Activated CD4-positive, alpha-beta T cell treated with anti-CD3 and anti-CD28 coated beads, Interleukin-2, Interleukin-6, amounts not matched to agents 100 ng/mL and 50 ng/mL, durations not matched to agents 16 hours and 8 hours (primary cell): Measurements from ENCODE around the gene MMAB.

Experiments
- DNase-seq: peaks from one replicate; pipeline ENCODE4 v3.0.0-alpha.2; 2020

MMAB gene

DNA sequence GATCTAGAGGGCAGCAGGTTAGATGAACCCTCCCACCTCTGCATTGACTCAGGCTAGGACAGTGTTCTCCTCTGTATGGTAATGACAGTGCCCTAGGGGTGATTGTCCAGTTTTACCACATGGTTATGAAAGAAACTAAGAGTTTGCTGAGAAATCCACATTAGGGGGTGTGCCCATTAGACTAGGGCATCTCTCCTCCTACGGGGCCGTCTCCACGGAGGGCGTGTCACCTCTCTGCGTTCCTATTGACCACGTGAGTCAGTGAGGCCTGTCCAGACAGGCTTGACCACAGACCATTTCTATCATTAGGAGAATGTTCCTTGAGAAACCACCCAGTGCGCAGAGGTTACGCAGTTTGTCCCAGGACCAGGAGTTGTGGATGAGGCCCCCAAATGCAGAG, 8.6 kb upstream of the MMAB start:
- DNase-seq = no peak

GRCh38 chr12:109581334-109581691, 8.0 kb upstream of the MMAB start:
- no peak for DNase-seq

GRCh38 chr12:109580684-109581333, 7.5 kb upstream of the MMAB start:
- no peak for DNase-seq

- DNase-seq = no peak
Measured at GRCh38 chr12:109580272-109580671, 7.0 kb upstream of the MMAB start.

GRCh38 chr12:109579639-109580038, 6.3 kb upstream of the MMAB start:
- DNase-seq = no peak

- DNase-seq = no peak
Measured at GRCh38 chr12:109578330-109578927, 5.1 kb upstream of the MMAB start.

DNA sequence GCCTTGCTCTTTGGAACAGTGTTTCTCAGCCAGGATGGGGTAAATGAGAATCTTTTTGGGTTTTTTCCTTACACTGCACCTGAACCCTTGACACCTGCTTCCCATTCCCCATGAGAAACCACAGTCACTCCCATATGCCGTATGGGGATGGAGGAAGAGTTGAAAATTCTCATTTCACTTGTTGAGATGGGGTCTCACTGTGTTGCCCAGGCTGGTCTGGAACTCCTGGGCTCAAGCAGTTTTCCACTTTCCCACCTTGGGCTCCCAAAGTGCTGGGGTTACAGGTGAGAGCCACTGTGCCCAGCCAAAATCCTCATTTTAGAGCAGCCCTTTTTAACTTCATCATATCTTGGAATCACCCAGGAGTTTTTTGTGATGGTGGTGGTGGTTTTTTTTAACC, 4.0 kb upstream of the MMAB start:
- DNase-seq = no peak

DNA sequence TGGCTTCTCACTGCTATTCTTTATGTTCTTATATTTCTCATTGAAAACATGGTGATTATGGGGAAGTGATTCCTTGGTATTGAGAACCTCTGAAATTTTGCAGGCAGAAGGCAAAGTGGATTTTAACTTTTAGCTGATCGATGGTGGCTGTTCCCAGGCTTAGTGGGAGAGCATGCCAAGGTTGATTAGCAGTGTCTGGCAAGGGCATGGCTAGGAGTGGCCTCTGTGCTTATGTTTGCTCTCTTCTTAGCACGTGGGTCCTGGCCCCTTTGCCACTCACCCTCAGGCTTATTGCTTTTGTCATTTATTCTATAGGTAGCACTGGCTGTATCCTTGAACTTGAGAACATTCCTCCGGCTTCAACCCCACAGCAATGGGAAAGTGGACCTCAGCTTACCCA, 2.4 kb upstream of the MMAB start:
- DNase-seq = no peak

- no peak for DNase-seq
Measured at GRCh38 chr12:109573914-109574244, 575 bp upstream of the MMAB start.

- no peak for DNase-seq
Measured at GRCh38 chr12:109572506-109572845, 828 bp downstream of the MMAB start.

- DNase-seq = no peak
Measured at GRCh38 chr12:109571773-109572505, 1.4 kb downstream of the MMAB start.

DNA sequence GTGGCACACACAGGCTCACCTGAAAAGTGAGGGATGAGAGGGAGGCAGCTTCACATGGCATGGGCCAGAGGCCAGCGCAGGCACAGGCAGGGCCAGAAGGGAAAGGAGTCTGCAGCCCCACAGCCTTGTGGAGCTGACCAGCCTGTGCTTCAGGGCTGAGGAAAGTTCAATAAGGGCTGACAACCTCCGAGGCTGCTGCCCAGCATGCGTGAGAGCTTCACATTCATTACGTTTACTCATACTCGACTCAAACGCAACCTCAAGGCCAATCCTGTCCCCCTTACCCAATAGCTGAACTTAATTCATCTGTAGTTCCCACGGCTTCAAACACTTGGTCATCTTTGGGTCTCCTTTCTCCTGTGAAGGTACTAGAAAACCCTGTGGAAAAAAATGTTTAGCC, 4.8 kb downstream of the MMAB start:
- no peak for DNase-seq

DNA sequence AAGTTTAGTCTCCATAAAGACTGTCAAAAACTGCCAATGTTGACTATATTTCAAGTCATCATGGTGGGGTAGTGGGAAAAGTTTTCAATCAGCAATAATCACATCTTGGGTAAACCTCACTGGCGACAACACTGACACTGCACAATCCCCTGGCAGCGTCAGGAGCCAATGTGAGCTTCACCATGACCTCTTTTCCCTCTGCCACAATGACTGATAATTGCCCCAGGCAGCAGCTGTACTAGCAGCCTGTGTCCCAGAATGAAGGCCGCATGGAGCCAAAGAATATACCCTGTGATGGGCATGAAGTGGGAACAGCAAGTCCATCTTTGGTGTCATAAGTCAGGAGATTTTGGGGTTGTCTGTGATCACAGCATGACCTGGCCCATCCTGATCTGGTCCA, 5.3 kb downstream of the MMAB start:
- no peak for DNase-seq

DNA sequence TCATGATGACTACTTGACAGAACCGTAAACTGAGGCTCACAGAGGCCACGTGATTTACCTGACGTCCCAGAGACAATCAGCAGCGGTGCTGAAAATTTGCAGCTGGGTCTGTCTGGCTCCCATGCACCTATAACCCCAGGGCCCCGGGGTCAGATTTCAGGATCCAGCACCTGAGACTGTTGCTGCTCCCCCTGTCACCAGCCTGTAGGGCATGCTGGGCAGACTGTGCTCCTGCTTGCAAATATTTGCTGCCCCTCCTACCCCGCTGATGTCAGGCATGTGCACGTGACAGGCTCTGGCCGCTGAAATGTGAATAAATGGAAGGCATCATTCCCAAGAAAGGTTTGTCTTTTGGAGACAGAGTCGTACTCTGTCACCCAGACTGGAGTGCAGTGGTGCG, 6.0 kb downstream of the MMAB start:
- no peak for DNase-seq

GRCh38 chr12:109566424-109566823, 6.9 kb downstream of the MMAB start:
- no peak for DNase-seq

GRCh38 chr12:109563291-109564284, 9.7 kb downstream of the MMAB start:
- no peak for DNase-seq

- no peak for DNase-seq
Measured at GRCh38 chr12:109562871-109563270, 10.4 kb downstream of the MMAB start.

GRCh38 chr12:109561711-109562030, 11.6 kb downstream of the MMAB start:
- DNase-seq = no peak

DNA sequence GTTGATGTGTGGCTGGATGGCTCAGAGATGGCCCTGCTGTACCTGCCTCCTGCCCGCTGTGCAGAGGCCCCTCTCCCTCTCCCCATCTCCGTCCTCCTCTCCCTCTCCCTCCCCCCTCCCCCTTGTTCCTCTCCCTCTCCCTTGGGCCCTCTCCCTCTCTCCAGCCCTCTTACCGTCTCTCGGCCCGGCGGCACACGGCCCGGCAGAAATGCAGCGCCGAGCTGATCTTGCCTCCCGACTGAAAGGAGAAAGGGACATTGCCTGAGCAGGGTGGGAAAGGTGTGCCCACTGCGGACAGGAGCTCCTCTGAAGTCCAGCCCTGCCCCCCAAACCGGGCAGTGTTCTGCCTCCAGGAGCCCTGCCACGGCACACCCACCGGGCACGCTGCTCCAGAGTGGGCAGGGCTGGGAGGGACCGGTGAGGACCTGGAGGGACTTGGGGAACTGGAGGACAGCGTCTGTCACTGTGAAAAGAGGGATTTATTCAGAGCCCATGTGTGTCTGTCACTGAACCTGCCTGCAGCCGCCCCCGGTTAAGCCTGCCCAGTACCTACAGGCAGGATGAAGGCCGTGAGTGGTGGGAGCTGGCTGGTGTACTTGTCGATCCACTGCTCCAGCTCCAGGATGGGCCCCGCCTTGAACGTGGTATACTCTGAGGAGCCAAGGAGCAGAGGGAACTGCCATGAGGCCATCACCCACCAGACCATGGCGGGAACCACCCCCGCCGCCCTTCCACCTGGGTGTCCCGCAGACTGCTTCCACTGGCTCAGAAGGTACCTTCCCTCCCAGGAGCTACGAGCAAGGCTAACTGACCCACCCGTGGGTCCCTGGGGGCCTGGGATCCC, 12.2 kb downstream of the MMAB start:
- DNase-seq = no peak

- no peak for DNase-seq
Measured at GRCh38 chr12:109559601-109560000, 13.7 kb downstream of the MMAB start.

DNA sequence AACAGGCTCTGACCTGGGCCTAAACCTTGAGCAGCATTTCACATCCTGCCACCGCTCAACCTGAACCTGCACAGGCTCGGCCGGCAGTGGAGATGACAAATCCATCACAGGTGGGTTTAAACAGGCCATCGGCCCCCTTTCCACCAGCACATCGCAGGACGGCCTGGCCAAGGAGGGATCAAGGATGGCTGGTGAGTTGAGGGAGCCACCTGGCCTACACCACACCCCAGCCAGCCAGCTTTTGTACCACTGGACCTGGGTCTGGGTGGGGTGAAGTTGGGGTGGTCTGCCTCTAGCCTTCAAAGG, 14.2 kb downstream of the MMAB start:
- no peak for DNase-seq

DNA sequence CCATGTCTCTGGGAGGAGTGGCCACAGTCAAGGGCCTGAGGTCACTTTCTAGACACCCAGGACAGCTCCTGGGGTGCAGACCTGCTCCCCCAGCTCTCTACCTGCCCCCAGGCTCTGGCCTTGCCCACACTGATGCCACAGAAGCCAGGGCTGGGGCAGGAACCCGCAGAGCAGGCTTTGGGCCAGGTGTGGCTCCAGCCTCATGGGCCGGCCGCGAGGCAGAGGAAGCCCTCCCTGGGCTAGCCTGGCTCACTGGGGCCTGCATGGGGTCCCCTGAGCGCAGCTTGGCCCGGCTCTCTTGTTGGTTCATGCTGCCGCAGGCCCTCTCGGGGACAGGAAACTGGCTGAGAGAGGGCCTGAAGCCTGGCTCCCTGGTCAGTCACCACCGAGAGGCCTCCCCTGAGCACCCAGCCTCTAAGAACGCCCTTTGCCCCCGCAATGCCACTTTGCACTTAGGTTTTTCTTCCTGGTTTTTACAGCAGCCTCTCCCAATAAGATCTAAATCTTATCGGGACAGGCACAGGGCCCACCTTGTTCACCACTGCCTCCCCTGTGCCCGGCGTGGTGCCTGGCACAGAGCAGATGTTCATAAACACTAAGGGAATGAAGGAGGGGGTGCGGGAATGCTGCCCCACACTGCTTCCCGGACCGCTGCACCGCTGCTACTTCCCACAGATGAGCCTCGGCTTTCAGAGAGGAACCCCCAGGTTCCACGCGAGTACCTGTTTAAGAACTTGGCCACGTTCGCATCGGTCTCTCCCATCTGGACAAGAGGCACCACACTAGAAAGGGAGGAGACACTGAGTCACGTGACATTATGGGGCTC, 14.7 kb downstream of the MMAB start:
- DNase-seq = no peak
